ENCODE measurements around the gene TSPAN6. TPM values are rescaled to one million over a fixed set of nuclear protein-coding genes. Genes with fewer than 3 reads are reported as not detected.

TSPAN6 gene
- total and polyA plus RNA-seq, 2 of the 13 experiments (the other 11 are each of a cell fraction or from before 2014, with no cell fraction given), result 78.9 to 133 TPM

DNA sequence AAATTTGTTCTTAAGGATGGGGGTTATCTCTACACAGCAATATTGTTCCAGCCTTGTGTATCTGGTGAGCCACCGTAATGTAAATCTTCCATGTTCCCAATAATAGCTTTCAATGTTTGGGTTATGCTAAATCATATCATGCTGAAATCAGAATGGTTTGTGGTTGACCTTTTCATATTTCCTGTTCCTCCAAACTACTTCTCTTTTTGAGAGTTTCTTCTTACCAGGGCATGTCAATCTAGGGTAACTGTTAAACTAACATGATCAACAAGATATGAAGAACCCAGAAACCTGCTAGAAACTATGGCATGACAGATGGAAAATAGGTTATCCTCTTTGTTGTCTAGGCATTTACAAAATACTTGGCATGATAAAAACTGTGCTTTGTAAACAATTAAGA, 29.9 kb downstream of the TSPAN6 start:
- 100% methylated on average over 1 of the region's 1 CpG for WGBS (ENCODE audit: low lambda C conversion rate)
- ChIA-PET POLR2A (no interaction called here), CTCF (ENCODE audit: low intra/inter-chr PET ratio, low total read pairs) (no interaction called here)
- H3K79me2 ChIP-seq (ENCODE audit: insufficient read depth, low read length), result no peaks in the 10 kb centered on the region
- TF ChIP-seq, protein P1, sequence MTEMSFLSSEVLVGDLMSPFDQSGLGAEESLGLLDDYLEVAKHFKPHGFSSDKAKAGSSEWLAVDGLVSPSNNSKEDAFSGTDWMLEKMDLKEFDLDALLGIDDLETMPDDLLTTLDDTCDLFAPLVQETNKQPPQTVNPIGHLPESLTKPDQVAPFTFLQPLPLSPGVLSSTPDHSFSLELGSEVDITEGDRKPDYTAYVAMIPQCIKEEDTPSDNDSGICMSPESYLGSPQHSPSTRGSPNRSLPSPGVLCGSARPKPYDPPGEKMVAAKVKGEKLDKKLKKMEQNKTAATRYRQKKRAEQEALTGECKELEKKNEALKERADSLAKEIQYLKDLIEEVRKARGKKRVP (CRISPR knock-in tag; IDR thresholded peaks at IDR 0.05), result no peak
- TF ChIP-seq ZSCAN12 (CRISPR knock-in tag; IDR thresholded peaks at IDR 0.05) (no peak), NBN (conservative IDR thresholded peaks at IDR 0.05) (no peak), ONECUT2 (CRISPR knock-in tag; IDR thresholded peaks at IDR 0.05) (no peak), RELA (CRISPR knock-in tag; IDR thresholded peaks at IDR 0.05) (no peak), ZNF484 (CRISPR knock-in tag; IDR thresholded peaks at IDR 0.05; ENCODE audit: borderline replicate concordance, low read depth) (no peak), TCF12 (IDR thresholded peaks at IDR 0.05) (no peak), TCF12 (CRISPR knock-in tag; IDR thresholded peaks at IDR 0.05) (no peak), SRSF4 (IDR thresholded peaks at IDR 0.05; ENCODE audit: low read depth, low read length, poor library complexity, severe bottlenecking) (no peak), CHD2 (IDR thresholded peaks at IDR 0.05; ENCODE audit: low read depth, low read length) (no peak), RAD51 (IDR thresholded peaks at IDR 0.05; ENCODE audit: borderline replicate concordance) (no peak), ZNF607 (CRISPR knock-in tag; IDR thresholded peaks at IDR 0.05; ENCODE audit: borderline replicate concordance) (no peak), FOXA3 (CRISPR knock-in tag; IDR thresholded peaks at IDR 0.05) (no peak), ZNF446 (CRISPR knock-in tag; IDR thresholded peaks at IDR 0.05) (no peak), NCOA1 (CRISPR knock-in tag; IDR thresholded peaks at IDR 0.05) (no peak), ZFP37 (CRISPR knock-in tag; IDR thresholded peaks at IDR 0.05; ENCODE audit: borderline replicate concordance) (no peak), MEIS1 (CRISPR knock-in tag; IDR thresholded peaks at IDR 0.05; ENCODE audit: borderline replicate concordance) (no peak)
- TF ChIP-seq, protein P2, sequence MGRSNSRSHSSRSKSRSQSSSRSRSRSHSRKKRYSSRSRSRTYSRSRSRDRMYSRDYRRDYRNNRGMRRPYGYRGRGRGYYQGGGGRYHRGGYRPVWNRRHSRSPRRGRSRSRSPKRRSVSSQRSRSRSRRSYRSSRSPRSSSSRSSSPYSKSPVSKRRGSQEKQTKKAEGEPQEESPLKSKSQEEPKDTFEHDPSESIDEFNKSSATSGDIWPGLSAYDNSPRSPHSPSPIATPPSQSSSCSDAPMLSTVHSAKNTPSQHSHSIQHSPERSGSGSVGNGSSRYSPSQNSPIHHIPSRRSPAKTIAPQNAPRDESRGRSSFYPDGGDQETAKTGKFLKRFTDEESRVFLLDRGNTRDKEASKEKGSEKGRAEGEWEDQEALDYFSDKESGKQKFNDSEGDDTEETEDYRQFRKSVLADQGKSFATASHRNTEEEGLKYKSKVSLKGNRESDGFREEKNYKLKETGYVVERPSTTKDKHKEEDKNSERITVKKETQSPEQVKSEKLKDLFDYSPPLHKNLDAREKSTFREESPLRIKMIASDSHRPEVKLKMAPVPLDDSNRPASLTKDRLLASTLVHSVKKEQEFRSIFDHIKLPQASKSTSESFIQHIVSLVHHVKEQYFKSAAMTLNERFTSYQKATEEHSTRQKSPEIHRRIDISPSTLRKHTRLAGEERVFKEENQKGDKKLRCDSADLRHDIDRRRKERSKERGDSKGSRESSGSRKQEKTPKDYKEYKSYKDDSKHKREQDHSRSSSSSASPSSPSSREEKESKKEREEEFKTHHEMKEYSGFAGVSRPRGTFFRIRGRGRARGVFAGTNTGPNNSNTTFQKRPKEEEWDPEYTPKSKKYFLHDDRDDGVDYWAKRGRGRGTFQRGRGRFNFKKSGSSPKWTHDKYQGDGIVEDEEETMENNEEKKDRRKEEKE (IDR thresholded peaks at IDR 0.05), result no peak
- TF ChIP-seq, protein P3, sequence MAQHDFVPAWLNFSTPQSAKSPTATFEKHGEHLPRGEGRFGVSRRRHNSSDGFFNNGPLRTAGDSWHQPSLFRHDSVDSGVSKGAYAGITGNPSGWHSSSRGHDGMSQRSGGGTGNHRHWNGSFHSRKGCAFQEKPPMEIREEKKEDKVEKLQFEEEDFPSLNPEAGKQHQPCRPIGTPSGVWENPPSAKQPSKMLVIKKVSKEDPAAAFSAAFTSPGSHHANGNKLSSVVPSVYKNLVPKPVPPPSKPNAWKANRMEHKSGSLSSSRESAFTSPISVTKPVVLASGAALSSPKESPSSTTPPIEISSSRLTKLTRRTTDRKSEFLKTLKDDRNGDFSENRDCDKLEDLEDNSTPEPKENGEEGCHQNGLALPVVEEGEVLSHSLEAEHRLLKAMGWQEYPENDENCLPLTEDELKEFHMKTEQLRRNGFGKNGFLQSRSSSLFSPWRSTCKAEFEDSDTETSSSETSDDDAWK (CRISPR knock-in tag; IDR thresholded peaks at IDR 0.05), result no peak
- TF ChIP-seq, protein P4, sequence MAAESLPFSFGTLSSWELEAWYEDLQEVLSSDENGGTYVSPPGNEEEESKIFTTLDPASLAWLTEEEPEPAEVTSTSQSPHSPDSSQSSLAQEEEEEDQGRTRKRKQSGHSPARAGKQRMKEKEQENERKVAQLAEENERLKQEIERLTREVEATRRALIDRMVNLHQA (CRISPR knock-in tag; IDR thresholded peaks at IDR 0.05), result no peak
- TF ChIP-seq, protein P5, sequence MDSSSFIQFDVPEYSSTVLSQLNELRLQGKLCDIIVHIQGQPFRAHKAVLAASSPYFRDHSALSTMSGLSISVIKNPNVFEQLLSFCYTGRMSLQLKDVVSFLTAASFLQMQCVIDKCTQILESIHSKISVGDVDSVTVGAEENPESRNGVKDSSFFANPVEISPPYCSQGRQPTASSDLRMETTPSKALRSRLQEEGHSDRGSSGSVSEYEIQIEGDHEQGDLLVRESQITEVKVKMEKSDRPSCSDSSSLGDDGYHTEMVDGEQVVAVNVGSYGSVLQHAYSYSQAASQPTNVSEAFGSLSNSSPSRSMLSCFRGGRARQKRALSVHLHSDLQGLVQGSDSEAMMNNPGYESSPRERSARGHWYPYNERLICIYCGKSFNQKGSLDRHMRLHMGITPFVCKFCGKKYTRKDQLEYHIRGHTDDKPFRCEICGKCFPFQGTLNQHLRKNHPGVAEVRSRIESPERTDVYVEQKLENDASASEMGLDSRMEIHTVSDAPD (CRISPR knock-in tag; IDR thresholded peaks at IDR 0.05), result no peak
- H3K27me3 ChIP-seq (ENCODE audit: control insufficient read depth in 1 of 2, insufficient read depth in 2 of 2, low read length in 2 of 2), result no peaks in the 10 kb centered on the region
- FAIRE-seq, result no peak
- H4K20me1 ChIP-seq (ENCODE audit: insufficient read depth, low read length), result no peaks in the 10 kb centered on the region
- DNase-seq (ENCODE audit: low spot score), result no peak
- no peak overlapping the region for H3K9ac ChIP-seq (ENCODE audit: insufficient read depth, low read depth, low read length)
- H3K4me1 ChIP-seq (ENCODE audit: insufficient read depth, low read length), result no peaks in the 10 kb centered on the region
- ATAC-seq, result no peak
- no peak overlapping the region for H3K4me3 ChIP-seq (replicated peaks in 1 of 3; ENCODE audit: insufficient read depth in 1 of 3, low read depth in 2 of 3, low read length in 3 of 3)
- H3K4me2 ChIP-seq (ENCODE audit: low read depth, low read length), result no peak overlapping the region
- in situ Hi-C loops (cut with HindIII; ENCODE audit: extremely low pct_ligation_motif_present, low pct_unique_long_range_greater_than_20kb), result no loop called here
- no peaks in the 10 kb centered on the region for H3K36me3 ChIP-seq (replicated peaks in 1 of 2; ENCODE audit: control insufficient read depth in 1 of 2, insufficient read depth in 2 of 2, low read length in 2 of 2)
- no peaks in the 10 kb centered on the region for H3K9me3 ChIP-seq (ENCODE audit: low read length)
- H2AFZ ChIP-seq (ENCODE audit: low read length), result no peak overlapping the region
- intact Hi-C loops (cut with micrococcal nuclease; ENCODE audit: unreplicated experiment), result no loop called here
- BruUV-seq (replicated peaks), result no TSS peak
- H3K27ac ChIP-seq (ENCODE audit: extremely low read length, insufficient read depth, low read length), result no peak overlapping the region

Measured in HepG2 (cell line).